ENCODE measurements around the gene IGF1R. TPM values are rescaled to one million over a fixed set of nuclear protein-coding genes. Genes with fewer than 3 reads are reported as not detected.

Gene IGF1R
- total RNA-seq, 2 experiments from 2014 or later, result 21.5 to 23.4 TPM

DNA sequence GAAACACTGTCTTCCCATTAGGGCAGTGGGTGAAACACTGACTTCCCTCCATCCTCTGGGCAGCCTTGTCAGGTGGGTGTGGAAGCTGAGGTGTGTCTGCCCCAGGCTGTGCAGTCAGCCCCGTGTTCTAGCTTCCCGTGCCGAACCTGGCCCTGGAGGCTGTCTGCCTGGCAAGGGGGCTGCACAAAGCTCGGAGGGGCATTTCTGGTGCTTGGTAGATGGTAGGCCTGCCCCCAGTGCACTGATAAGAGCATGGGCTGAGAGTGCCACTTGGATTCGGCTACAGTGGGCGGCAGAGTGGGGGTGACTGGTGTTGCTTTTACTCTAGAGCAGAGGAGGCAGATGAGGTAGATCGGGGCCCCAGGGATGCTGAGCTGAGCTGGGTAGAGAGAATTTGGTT, 21.3 kb downstream of the IGF1R start:
- POLR2A ChIA-PET, result no interaction called here
- ATAC-seq (ENCODE audit: low read depth) (no peak), DNase-seq (no peak)
- Mint-ChIP-seq H3K9me3 (no peaks in the 10 kb centered on the region), H3K27me3 (no peaks in the 10 kb centered on the region), H3K27ac (no peak overlapping the region), H3K4me3 (no peak overlapping the region), H3K36me3 (no peaks in the 10 kb centered on the region), H3K4me1 (peaks cover 33% of the 10 kb centered on the region)

DNA sequence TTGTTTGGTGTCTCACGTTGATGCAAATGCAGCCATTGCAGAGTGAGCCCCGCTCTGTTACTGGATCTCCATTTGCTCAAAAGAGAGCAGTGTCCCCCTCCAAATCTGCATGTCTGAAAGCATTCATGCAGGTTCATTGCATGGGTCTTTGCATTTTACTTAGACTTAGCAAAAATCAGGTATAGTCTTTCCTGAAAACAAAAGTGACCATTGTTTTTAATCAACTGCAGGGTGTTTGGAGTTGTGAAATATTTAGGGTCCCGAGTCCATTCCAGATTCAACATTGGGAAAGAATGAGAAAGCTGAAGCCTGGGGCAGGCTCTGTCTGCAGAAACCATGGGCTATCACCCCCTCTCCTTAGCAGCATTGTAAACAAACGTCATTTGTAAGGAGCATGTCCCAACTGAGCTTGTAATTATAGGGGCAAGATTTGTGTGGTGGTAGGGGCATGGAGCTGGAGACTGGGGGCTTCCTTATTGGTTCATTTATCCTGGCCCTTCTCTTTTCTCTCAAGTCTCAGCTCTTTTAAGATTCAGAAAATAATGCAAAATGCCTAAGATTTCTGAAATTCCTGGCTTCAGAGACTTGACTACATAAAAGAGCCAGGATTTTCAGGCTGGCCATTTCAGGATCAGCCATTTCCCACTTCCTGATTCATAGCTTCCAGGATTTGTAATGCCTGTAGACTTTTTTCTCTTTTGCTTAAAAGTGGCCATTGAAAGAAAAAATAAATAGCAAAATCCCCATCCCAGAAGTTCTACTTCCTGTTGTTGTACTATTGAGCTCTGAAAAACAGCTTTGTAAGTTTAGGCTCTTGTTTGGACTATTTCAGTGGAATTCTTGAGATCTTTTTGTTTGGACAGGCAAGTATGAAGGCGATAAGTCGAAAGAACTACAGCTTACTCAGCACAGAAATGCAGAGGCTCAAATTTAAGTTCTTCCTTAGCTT, 23.0 kb downstream of the IGF1R start:
- POLR2A ChIA-PET, result no interaction called here
- Mint-ChIP-seq H3K4me3 (no peak overlapping the region), H3K27ac (no peak overlapping the region), H3K4me1 (peaks cover 30% of the 10 kb centered on the region), H3K27me3 (no peaks in the 10 kb centered on the region), H3K36me3 (no peaks in the 10 kb centered on the region), H3K9me3 (no peaks in the 10 kb centered on the region)
- ATAC-seq (ENCODE audit: low read depth) (no peak), DNase-seq (no peak)

DNA sequence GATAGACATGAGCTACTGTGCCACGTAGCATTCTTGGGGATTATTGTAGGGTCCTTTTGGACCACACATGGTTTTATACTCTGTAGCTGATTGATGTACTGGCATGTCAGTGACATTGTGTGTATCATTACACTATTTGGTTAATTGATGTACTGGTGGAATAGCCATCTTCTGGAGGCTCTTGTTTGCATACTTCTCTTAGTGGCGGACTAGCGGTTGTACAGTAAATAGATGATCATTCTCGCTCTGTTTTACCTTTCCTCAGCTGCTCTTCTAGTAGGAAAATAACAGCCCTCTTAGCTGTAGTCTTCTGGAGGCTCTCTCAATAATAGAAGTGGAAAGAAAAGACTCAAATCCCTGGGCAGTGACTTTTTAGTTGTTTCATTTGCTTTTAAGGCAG, 24.8 kb downstream of the IGF1R start:
- H3K27ac Mint-ChIP-seq, result no peak overlapping the region
- no peaks in the 10 kb centered on the region for H3K36me3 Mint-ChIP-seq
- no peak for DNase-seq
- POLR2A ChIA-PET, result no interaction called here
- no peak overlapping the region for H3K4me3 Mint-ChIP-seq
- H3K27me3 Mint-ChIP-seq, result no peaks in the 10 kb centered on the region
- no peaks in the 10 kb centered on the region for H3K9me3 Mint-ChIP-seq
- ATAC-seq (ENCODE audit: low read depth), result no peak
- peaks cover 21% of the 10 kb centered on the region for H3K4me1 Mint-ChIP-seq

DNA sequence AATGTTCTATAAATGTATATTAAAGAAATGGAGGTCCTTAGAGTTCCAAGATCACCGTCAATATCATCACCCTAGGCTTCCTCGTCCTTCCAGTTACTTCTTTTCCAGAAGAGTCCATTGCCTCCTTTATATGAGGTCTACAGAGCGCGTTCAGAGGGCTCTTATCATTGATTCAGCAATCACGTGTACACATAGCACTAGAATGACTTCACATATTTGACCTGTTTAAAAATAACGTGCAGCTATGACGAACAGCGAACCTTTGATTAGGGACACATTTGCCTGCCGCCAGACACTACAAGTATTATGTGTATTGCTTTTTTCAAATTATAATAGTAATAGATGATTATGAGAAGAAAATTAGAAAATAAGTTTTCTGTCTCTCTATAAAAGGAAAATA, 26.0 kb downstream of the IGF1R start:
- DNase-seq (no peak), ATAC-seq (ENCODE audit: low read depth) (no peak)
- peaks cover 11% of the 10 kb centered on the region for H3K4me1 Mint-ChIP-seq
- H3K9me3 Mint-ChIP-seq, result no peaks in the 10 kb centered on the region
- POLR2A ChIA-PET, result no interaction called here
- no peaks in the 10 kb centered on the region for H3K27me3 Mint-ChIP-seq
- no peak overlapping the region for H3K27ac Mint-ChIP-seq
- no peak overlapping the region for H3K4me3 Mint-ChIP-seq
- no peaks in the 10 kb centered on the region for H3K36me3 Mint-ChIP-seq

DNA sequence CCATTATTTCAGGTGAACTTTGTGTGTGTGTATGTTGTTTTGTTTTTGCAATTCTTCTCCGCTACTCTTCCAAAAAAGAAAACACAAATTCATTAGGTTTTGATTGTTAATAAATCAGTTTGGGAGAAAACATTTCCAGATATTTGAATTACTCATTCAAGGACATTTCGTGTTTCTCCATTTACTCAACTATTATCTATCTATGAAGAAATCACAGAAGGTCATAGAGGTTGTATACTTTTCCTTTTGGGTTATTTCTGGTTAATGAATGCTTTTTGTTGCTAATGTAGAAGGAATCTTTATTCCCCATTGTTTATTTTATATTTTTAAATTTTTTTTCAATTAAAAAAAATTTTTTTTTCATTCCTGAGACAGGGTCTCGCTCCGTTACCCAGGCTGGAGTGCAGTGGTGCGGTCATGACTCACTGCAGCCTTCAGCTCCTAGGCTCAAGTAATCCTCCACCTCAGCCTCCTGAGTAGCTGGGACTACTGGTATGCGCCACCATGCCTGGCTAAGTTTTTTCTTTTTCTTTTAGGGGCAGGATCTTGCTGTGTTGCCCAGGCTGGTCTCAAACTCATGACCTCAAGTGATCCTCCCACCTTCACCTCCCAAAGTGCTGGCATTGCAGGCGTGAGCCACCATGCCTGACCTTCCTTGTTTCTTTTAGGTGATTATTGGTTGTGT, 28.4 kb downstream of the IGF1R start:
- Mint-ChIP-seq H3K27ac (no peak overlapping the region), H3K36me3 (no peaks in the 10 kb centered on the region), H3K9me3 (no peaks in the 10 kb centered on the region), H3K4me1 (peaks cover 2% of the 10 kb centered on the region), H3K27me3 (no peaks in the 10 kb centered on the region), H3K4me3 (no peak overlapping the region)
- POLR2A ChIA-PET, result no interaction called here
- no peak for ATAC-seq (ENCODE audit: low read depth)
- no peak for DNase-seq

DNA sequence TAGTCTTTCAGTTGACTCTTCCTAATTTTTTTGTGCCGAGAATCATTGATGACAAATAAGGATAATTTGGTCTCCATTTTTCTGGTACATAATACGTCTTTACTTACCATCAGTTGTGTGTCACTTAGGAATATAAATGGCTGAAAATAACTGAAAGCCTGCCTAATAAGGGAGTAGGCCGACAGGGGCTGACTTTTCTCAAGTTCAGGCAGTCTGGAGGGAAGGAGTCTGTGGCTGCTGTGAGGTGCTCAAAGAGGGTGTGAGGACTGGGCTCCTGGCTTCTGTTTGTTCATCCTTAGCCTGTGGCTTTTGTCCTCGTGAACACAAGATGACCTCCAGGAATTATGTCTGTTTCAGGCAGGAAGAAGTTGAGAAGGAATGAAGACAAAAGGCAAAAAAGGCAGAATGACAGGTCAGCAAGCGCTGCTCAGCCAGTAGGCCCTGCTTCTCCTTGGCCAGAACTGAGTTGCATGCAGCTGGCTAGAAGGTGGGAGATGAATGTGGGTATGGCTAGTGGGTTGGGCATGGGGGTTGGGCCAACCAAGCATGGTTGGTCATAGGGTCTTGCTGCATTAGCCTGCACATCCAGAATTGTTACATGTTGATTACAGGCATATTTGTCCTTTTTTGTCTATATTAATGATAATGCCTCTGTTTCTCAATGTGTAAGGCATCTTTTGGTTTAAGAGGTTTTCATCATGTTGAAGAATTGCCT, 29.2 kb downstream of the IGF1R start:
- Mint-ChIP-seq H3K4me1 (peaks cover 7% of the 10 kb centered on the region), H3K36me3 (no peaks in the 10 kb centered on the region), H3K27me3 (no peaks in the 10 kb centered on the region), H3K27ac (no peak overlapping the region), H3K4me3 (no peak overlapping the region), H3K9me3 (no peaks in the 10 kb centered on the region)
- DNase-seq (no peak), ATAC-seq (ENCODE audit: low read depth) (no peak)
- POLR2A ChIA-PET, result no interaction called here

DNA sequence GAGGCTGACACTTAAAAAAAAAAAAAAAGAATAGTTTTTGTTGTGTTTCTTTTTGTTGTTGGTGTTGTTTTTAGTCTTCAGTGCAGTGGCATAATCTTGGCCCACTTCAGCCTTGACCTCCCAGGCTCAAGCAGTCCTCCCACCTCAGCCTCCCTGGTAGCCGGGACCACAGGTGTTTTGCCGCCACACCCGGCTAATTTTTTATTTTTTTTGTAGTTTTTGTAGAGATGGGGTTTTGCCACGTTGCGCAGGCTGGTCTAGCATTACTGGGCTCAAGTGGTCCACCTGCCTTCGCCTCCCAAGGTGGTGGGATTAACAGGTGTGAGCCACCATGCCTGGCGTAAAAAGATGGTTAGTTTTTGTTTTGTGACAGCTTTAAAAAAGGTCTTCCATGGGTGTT, 30.1 kb downstream of the IGF1R start:
- no peak overlapping the region for H3K4me3 Mint-ChIP-seq
- H3K4me1 Mint-ChIP-seq, result peaks cover 7% of the 10 kb centered on the region
- no peak for ATAC-seq (ENCODE audit: low read depth)
- no peak for DNase-seq
- no peaks in the 10 kb centered on the region for H3K36me3 Mint-ChIP-seq
- no peaks in the 10 kb centered on the region for H3K27me3 Mint-ChIP-seq
- no peaks in the 10 kb centered on the region for H3K9me3 Mint-ChIP-seq
- H3K27ac Mint-ChIP-seq, result no peak overlapping the region
- POLR2A ChIA-PET, result no interaction called here

DNA sequence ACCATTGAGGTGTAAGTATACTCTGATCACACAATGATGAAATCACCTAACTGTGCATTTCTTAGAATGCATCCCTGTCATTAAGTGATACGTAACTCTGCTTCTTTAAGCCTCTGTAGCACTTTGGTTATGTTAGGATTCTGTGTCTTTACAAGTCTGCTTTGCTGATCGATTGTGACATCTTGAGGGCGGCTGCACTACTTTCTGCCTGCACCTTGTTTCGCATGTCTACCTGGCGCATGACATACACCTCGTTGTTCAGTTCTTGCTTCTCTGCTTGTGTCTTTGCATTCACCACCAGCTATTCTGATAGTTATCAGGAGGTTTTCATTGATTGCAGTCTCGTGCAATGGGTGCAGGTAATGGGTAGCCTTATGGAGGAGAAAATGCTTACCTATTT, 32.7 kb downstream of the IGF1R start:
- no peaks in the 10 kb centered on the region for H3K27me3 Mint-ChIP-seq
- H3K36me3 Mint-ChIP-seq, result no peaks in the 10 kb centered on the region
- ATAC-seq (ENCODE audit: low read depth) (no peak), DNase-seq (no peak)
- no peak overlapping the region for H3K27ac Mint-ChIP-seq
- H3K9me3 Mint-ChIP-seq, result no peaks in the 10 kb centered on the region
- H3K4me3 Mint-ChIP-seq, result no peak overlapping the region
- POLR2A ChIA-PET, result no interaction called here
- peaks cover 5% of the 10 kb centered on the region for H3K4me1 Mint-ChIP-seq

DNA sequence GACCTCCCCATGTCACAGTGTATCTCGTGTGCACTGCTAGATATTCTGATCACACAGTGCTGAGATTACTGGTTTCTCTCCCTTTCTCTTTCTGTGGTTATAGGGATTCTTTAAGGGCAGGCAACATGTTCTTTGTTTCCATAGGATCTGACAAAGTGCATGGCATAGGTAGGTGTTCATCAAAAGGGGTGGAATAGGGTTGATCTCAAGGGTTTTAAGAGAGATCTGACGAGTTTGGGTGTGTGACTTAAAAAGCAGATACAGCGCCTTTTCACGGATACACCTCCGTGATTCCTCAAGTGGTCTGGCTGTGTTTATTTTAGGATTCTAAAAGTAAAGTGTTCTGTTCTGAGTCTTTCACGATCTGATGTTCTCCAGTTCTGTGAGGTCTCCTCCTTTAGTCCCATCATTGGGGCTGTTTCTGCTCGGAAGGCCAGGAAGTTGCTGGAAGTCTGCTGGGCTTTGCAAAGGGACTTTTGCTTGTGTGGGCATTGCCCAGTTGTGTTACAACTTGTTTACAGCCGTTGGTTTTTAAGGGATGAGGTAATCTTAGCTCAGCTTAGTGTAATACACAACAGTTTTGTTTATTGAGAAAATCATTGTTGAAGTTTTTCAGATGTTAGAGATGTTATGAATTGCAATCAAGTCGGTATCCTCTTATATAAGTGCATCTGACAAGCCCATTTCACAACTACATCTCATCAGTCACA, 34.8 kb downstream of the IGF1R start:
- Mint-ChIP-seq H3K27ac (no peak overlapping the region), H3K4me3 (no peak overlapping the region), H3K36me3 (peaks cover 2% of the 10 kb centered on the region), H3K27me3 (no peaks in the 10 kb centered on the region), H3K4me1 (peaks cover 9% of the 10 kb centered on the region), H3K9me3 (no peaks in the 10 kb centered on the region)
- POLR2A ChIA-PET, result no interaction called here
- DNase-seq (no peak), ATAC-seq (ENCODE audit: low read depth) (no peak)

DNA sequence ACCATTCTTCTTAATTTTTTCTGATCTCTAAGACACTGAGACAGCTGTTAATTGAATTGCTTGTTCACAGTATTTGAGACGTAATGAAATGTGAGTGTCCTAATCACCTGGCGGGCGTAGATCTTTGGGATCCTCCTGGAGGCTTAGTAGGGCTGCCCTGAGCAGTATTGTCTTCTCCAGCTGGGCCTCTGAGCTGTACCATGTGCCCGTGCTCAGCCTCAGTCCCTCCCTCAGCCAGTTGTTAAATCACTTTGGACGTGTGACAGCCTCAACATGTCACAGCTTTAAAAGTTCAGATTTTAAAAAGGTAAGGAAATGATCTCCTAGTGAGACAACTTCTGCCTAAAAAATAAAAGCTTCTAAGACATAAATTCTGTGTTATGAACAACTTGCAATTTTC, 35.5 kb downstream of the IGF1R start:
- no peak overlapping the region for H3K4me3 Mint-ChIP-seq
- POLR2A ChIA-PET, result interaction anchor here (0.7 kb wide), 1 partner anchor 166 kb away, joined by 4 read pairs; no protein-coding TSS in a partner anchor
- H3K9me3 Mint-ChIP-seq, result no peaks in the 10 kb centered on the region
- ATAC-seq (ENCODE audit: low read depth) (no peak), DNase-seq (no peak)
- H3K27ac Mint-ChIP-seq, result no peak overlapping the region
- peaks cover 2% of the 10 kb centered on the region for H3K36me3 Mint-ChIP-seq
- no peaks in the 10 kb centered on the region for H3K27me3 Mint-ChIP-seq
- peaks cover 10% of the 10 kb centered on the region for H3K4me1 Mint-ChIP-seq

DNA sequence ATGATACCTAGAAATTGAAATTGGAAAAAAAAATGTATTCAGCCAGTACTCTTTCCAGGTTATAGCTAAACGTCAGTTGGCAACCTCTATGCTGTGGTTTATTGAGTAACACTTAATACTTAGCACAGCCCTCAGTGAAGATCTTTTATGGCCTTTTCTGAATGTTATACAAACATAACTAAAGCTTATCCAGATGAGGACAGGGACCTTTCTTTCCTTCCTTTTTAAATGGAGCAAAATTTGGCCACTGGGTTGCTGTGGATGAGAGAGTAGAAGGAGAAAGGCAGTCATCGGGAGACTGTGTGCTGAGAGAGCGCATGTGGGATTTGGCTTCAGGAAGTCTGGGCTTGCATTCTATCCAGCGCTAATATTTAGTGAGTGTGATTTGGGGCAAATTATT, 36.1 kb downstream of the IGF1R start:
- POLR2A ChIA-PET, result interaction anchor here (0.6 to 0.7 kb wide), 2 partner anchors 25 to 165 kb away, joined by 3 to 4 read pairs; no protein-coding TSS in a partner anchor
- Mint-ChIP-seq H3K9me3 (no peaks in the 10 kb centered on the region), H3K4me3 (no peak overlapping the region), H3K36me3 (peaks cover 2% of the 10 kb centered on the region), H3K27me3 (no peaks in the 10 kb centered on the region), H3K4me1 (peaks cover 10% of the 10 kb centered on the region), H3K27ac (no peak overlapping the region)
- no peak for DNase-seq
- ATAC-seq (ENCODE audit: low read depth), result no peak

DNA sequence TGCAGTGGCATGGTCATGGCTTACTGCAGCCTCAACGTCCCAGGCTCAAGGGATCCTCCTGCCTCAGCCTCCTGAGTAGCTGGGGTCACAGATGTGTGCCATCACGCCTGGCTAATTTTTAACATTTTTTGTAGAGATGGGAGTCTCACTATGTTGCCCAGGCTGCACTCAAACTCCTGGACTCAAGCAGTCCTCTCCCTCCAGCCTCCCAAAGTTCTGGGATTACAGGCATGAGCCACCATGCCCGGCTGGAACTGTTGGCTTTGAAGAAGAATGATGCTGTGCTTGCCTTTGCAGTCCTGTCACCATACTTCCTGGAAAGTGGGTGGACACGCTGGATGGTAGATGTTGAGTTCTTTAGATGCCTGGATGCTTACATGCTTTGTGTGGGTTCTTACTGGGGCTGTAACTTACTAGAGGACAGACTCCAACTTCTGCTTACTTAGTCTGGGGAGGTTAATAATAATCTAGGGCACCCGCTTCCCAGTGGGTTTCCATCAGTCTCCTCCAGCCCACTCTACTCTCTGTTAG, 36.7 kb downstream of the IGF1R start:
- no peak overlapping the region for H3K4me3 Mint-ChIP-seq
- peaks cover 2% of the 10 kb centered on the region for H3K36me3 Mint-ChIP-seq
- H3K4me1 Mint-ChIP-seq, result peaks cover 10% of the 10 kb centered on the region
- POLR2A ChIA-PET, result no interaction called here
- no peak for DNase-seq
- H3K9me3 Mint-ChIP-seq, result no peaks in the 10 kb centered on the region
- H3K27me3 Mint-ChIP-seq, result no peaks in the 10 kb centered on the region
- no peak for ATAC-seq (ENCODE audit: low read depth)
- no peak overlapping the region for H3K27ac Mint-ChIP-seq

DNA sequence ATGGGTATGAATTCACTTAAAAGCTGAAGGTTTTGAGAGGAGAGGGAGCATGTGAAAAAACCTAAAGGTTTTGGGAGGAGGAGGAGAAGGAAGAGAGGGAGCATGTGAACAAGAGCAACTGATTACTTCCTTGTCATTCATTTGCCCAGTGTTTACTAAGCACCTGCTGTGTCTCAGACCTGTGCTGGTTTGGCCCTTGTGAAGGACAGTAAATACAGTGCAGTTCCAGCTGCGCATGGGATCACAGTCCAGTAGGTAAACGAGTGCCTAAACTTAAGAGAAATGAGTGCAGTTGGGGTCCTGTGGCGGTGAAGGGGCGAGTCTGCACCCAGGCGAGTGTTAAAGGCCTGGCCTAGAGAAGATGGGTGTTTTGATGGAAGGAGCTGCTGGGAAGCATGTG, 38.6 kb downstream of the IGF1R start:
- DNase-seq (no peak), ATAC-seq (ENCODE audit: low read depth) (no peak)
- Mint-ChIP-seq H3K27me3 (no peaks in the 10 kb centered on the region), H3K4me1 (peaks cover 8% of the 10 kb centered on the region), H3K4me3 (no peak overlapping the region), H3K9me3 (no peaks in the 10 kb centered on the region), H3K36me3 (peaks cover 2% of the 10 kb centered on the region), H3K27ac (no peak overlapping the region)
- POLR2A ChIA-PET, result no interaction called here
